Neural crest cell (in vitro differentiated cells): ENCODE data around the gene ZBTB24. TPM values are rescaled to one million over a fixed set of nuclear protein-coding genes. Genes with fewer than 3 reads are reported as not detected.

ENCODE experiments used
- DNase-seq: peaks from one replicate; pipeline ENCODE4 v3.0.0; 2021; ENCODE audit warnings: low read depth, mixed read lengths, low spot score
- H3K27ac Mint-ChIP-seq: one replicate; pipeline ENCODE4 v1.8.0; 2021; ENCODE audit warnings: mild to moderate bottlenecking, mixed read lengths; ENCODE audit not compliant: unreplicated experiment
- H3K27me3 Mint-ChIP-seq: 2 replicates; pipeline ENCODE4 v1.8.0; 2021; ENCODE audit warnings: low read depth, mild to moderate bottlenecking, mixed read lengths
- H3K36me3 Mint-ChIP-seq: 2 replicates; pipeline ENCODE4 v1.8.0; 2021; ENCODE audit warnings: low read depth, mild to moderate bottlenecking, mixed read lengths
- H3K4me1 Mint-ChIP-seq: 2 replicates; pipeline ENCODE4 v1.8.0; 2021; ENCODE audit warnings: mixed read lengths
- H3K4me3 Mint-ChIP-seq: one replicate; pipeline ENCODE4 v1.8.0; 2021; ENCODE audit warnings: mild to moderate bottlenecking, mixed read lengths
- H3K9me3 Mint-ChIP-seq: 2 replicates; pipeline ENCODE4 v1.8.0; 2021; ENCODE audit warnings: mixed read lengths
- total RNA-seq: library from RNA; stranded (reverse); gene quantifications from 2 replicates; pipeline ENCODE4 v1.2.1, GENCODE V29; 2021
- TF ChIP-seq, protein P1 (sequence below): fragments of 200-600 bp; sonication (generic); conservative IDR thresholded peaks from 2 replicates; pipeline ENCODE4 v1.5.0; 2021; ENCODE audit warnings: antibody characterized with exemption, mild to moderate bottlenecking

The ZBTB24 gene
- total RNA-seq, 1 donor from 2014 or later, result 10.5 TPM

DNA sequence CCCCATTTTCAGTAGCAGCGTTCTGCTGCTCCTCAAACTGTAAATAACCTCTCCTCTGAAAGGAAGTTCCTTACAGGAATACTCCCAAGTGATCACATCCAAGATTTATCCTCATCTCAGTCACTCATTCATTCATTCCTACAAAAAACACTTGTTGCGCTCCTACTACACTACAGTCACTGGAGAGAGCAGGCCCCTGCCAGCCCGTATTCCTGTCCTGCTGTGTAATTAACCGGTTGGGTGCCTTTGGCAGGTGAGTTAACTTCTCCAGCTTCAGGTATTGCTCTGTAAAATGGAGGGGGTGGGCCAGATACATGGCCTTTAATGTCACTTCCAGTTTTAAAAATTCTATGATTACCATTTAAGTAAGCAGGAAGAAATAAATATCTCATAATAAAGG is 15.0 kb upstream of the ZBTB24 start:
- no peak for DNase-seq
- no peak overlapping the region for H3K27ac Mint-ChIP-seq

DNA sequence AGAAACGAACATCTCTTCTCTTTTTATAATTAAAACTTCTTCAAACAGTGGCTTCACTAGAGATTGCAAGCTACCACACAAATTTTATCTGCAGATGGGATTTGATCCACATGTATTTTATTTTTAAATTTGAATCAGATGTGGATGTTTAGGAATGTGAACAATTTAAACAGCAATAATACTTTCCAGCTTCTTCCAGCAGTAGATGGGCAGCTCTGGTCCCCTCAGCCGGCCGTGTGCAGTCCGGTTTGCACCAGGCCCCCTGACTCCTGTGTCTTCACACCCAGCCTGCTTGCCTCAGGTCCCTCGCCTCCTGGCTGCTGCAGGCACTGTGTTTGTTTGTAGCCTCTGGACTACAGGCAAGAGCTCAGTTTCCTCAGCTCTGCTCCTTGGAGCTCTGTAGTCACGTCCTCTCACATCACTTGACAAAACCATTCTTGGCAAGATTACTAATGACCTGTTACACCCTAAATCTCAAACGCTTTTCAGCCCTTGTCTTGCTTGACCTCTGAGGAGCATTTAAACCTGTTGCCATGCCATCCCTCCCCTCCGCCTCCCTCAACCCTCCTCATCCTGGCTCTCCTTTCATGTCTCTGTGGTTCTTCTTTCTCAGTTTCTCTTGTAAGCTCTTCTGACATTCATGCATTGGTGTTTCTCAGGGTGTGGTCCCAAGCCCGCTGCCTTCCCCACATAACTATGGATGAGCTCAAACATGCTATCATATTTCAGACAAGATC is 13.2 kb upstream of the ZBTB24 start:
- H3K27ac Mint-ChIP-seq, result no peak overlapping the region
- H3K4me1 Mint-ChIP-seq, result peaks cover 6% of the 10 kb centered on the region
- no peaks in the 10 kb centered on the region for H3K27me3 Mint-ChIP-seq
- H3K36me3 Mint-ChIP-seq, result no peaks in the 10 kb centered on the region
- DNase-seq, result no peak
- TF ChIP-seq, protein P1, sequence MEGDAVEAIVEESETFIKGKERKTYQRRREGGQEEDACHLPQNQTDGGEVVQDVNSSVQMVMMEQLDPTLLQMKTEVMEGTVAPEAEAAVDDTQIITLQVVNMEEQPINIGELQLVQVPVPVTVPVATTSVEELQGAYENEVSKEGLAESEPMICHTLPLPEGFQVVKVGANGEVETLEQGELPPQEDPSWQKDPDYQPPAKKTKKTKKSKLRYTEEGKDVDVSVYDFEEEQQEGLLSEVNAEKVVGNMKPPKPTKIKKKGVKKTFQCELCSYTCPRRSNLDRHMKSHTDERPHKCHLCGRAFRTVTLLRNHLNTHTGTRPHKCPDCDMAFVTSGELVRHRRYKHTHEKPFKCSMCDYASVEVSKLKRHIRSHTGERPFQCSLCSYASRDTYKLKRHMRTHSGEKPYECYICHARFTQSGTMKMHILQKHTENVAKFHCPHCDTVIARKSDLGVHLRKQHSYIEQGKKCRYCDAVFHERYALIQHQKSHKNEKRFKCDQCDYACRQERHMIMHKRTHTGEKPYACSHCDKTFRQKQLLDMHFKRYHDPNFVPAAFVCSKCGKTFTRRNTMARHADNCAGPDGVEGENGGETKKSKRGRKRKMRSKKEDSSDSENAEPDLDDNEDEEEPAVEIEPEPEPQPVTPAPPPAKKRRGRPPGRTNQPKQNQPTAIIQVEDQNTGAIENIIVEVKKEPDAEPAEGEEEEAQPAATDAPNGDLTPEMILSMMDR, result no peak
- H3K9me3 Mint-ChIP-seq, result no peaks in the 10 kb centered on the region
- no peak overlapping the region for H3K4me3 Mint-ChIP-seq

More for the DNA sequence above, 15.0 kb upstream of the ZBTB24 start:
- H3K36me3 Mint-ChIP-seq, result no peaks in the 10 kb centered on the region
- TF ChIP-seq, protein P1, result no peak
- H3K9me3 Mint-ChIP-seq, result no peaks in the 10 kb centered on the region
- H3K4me3 Mint-ChIP-seq, result no peak overlapping the region
- H3K4me1 Mint-ChIP-seq, result peaks cover 3% of the 10 kb centered on the region
- no peaks in the 10 kb centered on the region for H3K27me3 Mint-ChIP-seq

DNA sequence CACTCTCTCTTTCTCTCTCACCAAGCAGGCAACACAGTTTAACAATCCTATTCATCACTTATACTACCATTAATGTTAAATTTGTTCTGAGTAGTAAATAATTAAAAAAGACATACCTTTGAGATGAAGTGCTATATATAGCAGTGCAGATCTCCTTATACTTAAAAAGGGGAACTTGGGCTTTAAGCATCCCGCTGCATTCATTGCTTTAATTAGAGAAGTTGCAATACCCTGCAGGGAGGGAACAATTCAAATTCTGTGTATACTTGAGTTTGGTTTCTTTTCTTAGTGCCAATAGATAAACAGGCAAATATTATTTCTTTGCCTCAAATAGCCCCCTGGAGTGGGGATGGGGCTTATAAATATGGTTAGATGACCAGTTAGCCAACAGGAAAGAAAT is 10.8 kb upstream of the ZBTB24 start:
- H3K27ac Mint-ChIP-seq, result no peak overlapping the region
- H3K36me3 Mint-ChIP-seq, result no peaks in the 10 kb centered on the region
- TF ChIP-seq, protein P1, result no peak
- no peak for DNase-seq
- peaks cover 6% of the 10 kb centered on the region for H3K4me1 Mint-ChIP-seq
- no peak overlapping the region for H3K4me3 Mint-ChIP-seq
- H3K9me3 Mint-ChIP-seq, result no peaks in the 10 kb centered on the region
- H3K27me3 Mint-ChIP-seq, result no peaks in the 10 kb centered on the region

DNA sequence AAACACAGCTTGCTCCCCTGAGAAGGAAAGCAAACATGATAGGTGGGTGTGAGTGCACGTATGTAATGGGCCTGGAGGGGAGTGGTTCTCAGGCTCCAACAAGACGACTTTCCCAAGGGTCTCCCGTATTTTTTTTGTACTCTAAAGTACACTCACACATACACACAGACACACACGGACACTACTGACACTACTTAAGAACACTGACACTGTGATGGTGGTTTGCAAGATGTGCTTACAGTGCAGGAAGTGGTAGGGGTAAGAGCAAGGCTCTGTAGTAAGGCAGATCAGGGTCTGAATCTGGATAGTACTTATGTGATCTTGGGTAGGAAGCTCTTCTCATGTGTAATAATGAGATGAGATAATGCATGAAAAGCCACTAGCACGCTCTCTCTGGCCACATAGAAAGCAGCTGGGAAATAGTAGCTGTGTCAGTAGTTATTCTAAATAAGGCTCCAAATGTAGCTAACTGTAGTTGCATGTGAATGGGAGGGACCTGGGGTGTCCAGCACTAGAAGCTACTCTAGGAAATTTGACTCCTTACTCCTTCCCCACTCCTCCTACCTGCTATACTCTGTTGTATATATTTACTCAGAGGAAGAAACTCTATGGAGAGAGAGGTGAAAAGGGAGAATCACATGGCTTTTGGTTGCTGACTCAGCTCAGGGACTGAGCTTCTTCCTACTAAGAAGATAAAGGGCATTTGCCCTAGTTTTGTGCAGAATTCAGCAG is 8.4 kb upstream of the ZBTB24 start:
- Mint-ChIP-seq H3K9me3 (no peaks in the 10 kb centered on the region), H3K27me3 (peaks cover 4% of the 10 kb centered on the region), H3K36me3 (no peaks in the 10 kb centered on the region), H3K4me3 (no peak overlapping the region), H3K4me1 (peaks cover 6% of the 10 kb centered on the region), H3K27ac (no peak overlapping the region)
- TF ChIP-seq, protein P1, result no peak
- DNase-seq, result no peak

DNA sequence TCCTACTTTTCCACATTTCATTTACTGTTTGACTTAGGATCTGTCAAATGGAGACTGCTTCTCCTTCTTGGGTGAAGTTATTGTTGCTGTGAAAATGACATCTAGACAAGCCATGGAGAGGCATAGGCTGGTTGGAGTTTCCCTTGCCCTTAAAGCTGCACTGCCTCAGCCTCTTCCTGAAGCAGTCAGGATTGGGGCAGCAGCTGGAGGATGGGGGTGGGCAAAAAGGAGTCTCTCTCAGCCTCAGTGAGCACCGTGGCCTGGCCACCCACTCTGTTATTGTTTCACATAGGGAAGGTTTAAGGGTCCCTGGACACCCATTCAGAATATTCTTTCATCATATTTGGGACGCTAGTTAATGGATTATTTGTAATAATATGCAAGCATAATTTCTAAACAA is 7.7 kb upstream of the ZBTB24 start:
- DNase-seq, result no peak
- Mint-ChIP-seq H3K27me3 (peaks cover 5% of the 10 kb centered on the region), H3K4me3 (no peak overlapping the region), H3K4me1 (peaks cover 6% of the 10 kb centered on the region), H3K27ac (no peak overlapping the region), H3K9me3 (no peaks in the 10 kb centered on the region), H3K36me3 (no peaks in the 10 kb centered on the region)
- TF ChIP-seq, protein P1, result no peak
